ENCODE data around the gene MRPS25. TPM values are rescaled to one million over a fixed set of nuclear protein-coding genes. Genes with fewer than 3 reads are reported as not detected.
A peak's percentile ranks its signal among the peaks of the same experiment; 100 is the strongest.

The MRPS25 gene
- total and polyA plus RNA-seq, 9 of the 15 experiments (the other 6 are each of a cell fraction or from before 2014, with no cell fraction given) = 34.3 to 129 (median 78.2) TPM

GRCh38 chr3:15108082-15108545, 43.0 kb upstream of the MRPS25 start (continued):
- peak; percentile 82; the same call in 1 of the 2 replicates for TF ChIP-seq XRCC5 (IDR thresholded peaks at IDR 0.05; ENCODE audit: low read depth, low read length)
- TF ChIP-seq TSC22D4 (tag; IDR thresholded peaks at IDR 0.05) = no peak
- no peak for TF ChIP-seq NKRF (IDR thresholded peaks at IDR 0.05; ENCODE audit: borderline replicate concordance)
- no peak for TF ChIP-seq ZHX1 (conservative IDR thresholded peaks at IDR 0.05; ENCODE audit: low read length)
- TF ChIP-seq, protein P1, sequence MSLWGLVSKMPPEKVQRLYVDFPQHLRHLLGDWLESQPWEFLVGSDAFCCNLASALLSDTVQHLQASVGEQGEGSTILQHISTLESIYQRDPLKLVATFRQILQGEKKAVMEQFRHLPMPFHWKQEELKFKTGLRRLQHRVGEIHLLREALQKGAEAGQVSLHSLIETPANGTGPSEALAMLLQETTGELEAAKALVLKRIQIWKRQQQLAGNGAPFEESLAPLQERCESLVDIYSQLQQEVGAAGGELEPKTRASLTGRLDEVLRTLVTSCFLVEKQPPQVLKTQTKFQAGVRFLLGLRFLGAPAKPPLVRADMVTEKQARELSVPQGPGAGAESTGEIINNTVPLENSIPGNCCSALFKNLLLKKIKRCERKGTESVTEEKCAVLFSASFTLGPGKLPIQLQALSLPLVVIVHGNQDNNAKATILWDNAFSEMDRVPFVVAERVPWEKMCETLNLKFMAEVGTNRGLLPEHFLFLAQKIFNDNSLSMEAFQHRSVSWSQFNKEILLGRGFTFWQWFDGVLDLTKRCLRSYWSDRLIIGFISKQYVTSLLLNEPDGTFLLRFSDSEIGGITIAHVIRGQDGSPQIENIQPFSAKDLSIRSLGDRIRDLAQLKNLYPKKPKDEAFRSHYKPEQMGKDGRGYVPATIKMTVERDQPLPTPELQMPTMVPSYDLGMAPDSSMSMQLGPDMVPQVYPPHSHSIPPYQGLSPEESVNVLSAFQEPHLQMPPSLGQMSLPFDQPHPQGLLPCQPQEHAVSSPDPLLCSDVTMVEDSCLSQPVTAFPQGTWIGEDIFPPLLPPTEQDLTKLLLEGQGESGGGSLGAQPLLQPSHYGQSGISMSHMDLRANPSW (CRISPR knock-in tag; IDR thresholded peaks at IDR 0.05) = 0 out of 2 replicates have a peak, but pooled peaks have one; percentile 25
- TF ChIP-seq ZKSCAN3 (CRISPR knock-in tag; IDR thresholded peaks at IDR 0.05) = no peak
- no peak for TF ChIP-seq POLR2G (IDR thresholded peaks at IDR 0.05; ENCODE audit: low read depth, low read length)
- no peak for TF ChIP-seq ELF2 (CRISPR knock-in tag; IDR thresholded peaks at IDR 0.05)
- TF ChIP-seq U2AF2 (optimal IDR thresholded peaks at IDR 0.05; ENCODE audit: low read depth, low read length) = no peak
- no peak for TF ChIP-seq TCF7 (IDR thresholded peaks at IDR 0.05; ENCODE audit: borderline replicate concordance)
- TF ChIP-seq SRF (CRISPR knock-in tag; IDR thresholded peaks at IDR 0.05) = peak in 1 of 2 experiments; percentile 42; a peak in 1 of 4 replicates
- no peak for TF ChIP-seq HMGN3 (IDR thresholded peaks at IDR 0.05; ENCODE audit: borderline replicate concordance, extremely low read depth, insufficient read length, low read depth, low read length)
- no peak for TF ChIP-seq ZNF311 (CRISPR knock-in tag; IDR thresholded peaks at IDR 0.05)
- TF ChIP-seq MAFK (IDR thresholded peaks at IDR 0.05; ENCODE audit: low read length) = no peak
- TF ChIP-seq PBX2 (CRISPR knock-in tag; IDR thresholded peaks at IDR 0.05; ENCODE audit: low read depth) = no peak
- TF ChIP-seq PBX2 (tag; conservative IDR thresholded peaks at IDR 0.05; ENCODE audit: low read depth) = no peak
- no peak for TF ChIP-seq ZSCAN29 (IDR thresholded peaks at IDR 0.05)
- no peak for TF ChIP-seq ZFX (CRISPR knock-in tag; IDR thresholded peaks at IDR 0.05)
- no peak for TF ChIP-seq DIDO1 (tag; IDR thresholded peaks at IDR 0.05; ENCODE audit: low read depth)

All from K562 (cell line).